Lung (tissue), 12 donors: ENCODE results near the gene GALNT9. TPM values are rescaled to one million over a fixed set of nuclear protein-coding genes. Genes with fewer than 3 reads are reported as not detected.

ENCODE experiments used
- ATAC-seq: fragments of 200-7000 bp; cut with Tn5 transposase; one replicate; pipeline ENCODE4 v1.9.1; 2020; ENCODE audit warnings: moderate number of reproducible peaks; ENCODE audit not compliant: insufficient read depth, low FRiP score
- DNase-seq, 3 donors: peaks; one replicate each; pipeline ENCODE4 v3.0.0-alpha.2; 2013 to 2017
- H3K27ac ChIP-seq, 2 donors: one replicate each; pipeline ENCODE4 v1.5.1; 2013; ENCODE audit warnings: mild to moderate bottlenecking in 2 of 2, moderate library complexity in 2 of 2, control low read depth in 1 of 2, inconsistent platforms in 1 of 2, low read depth in 1 of 2, low read length in 1 of 2
- H3K27me3 ChIP-seq, 3 donors: one replicate each; pipeline ENCODE4 v1.5.1; 2013; ENCODE audit warnings: low read length in 2 of 3; ENCODE audit not compliant: control insufficient read depth in 3 of 3, insufficient read depth in 3 of 3
- H3K36me3 ChIP-seq, 4 donors: one replicate each; pipeline ENCODE4 v1.5.1; 2013; ENCODE audit warnings: low read length in 4 of 4, mild to moderate bottlenecking in 1 of 4, moderate library complexity in 1 of 4; ENCODE audit not compliant: control insufficient read depth in 4 of 4, insufficient read depth in 4 of 4
- H3K4me1 ChIP-seq, 5 donors: one replicate each; pipeline ENCODE4 v1.5.1; 2013; ENCODE audit warnings: low read length in 5 of 5, mild to moderate bottlenecking in 2 of 5, moderate library complexity in 1 of 5; ENCODE audit not compliant: control insufficient read depth in 5 of 5, insufficient read depth in 5 of 5
- H3K4me3 ChIP-seq: one replicate; pipeline ENCODE4 v1.5.1; 2013; ENCODE audit warnings: mild to moderate bottlenecking, control low read depth, moderate library complexity
- H3K9ac ChIP-seq, 2 donors: one replicate each; pipeline ENCODE4 v1.5.1; 2013; ENCODE audit warnings: low read length in 2 of 2, control low read depth in 1 of 2; ENCODE audit not compliant: insufficient read depth in 1 of 2
- H3K9me3 ChIP-seq, 4 donors: one replicate each; pipeline ENCODE4 v1.5.1; 2013; ENCODE audit warnings: low read length in 3 of 4, mild to moderate bottlenecking in 1 of 4, moderate library complexity in 1 of 4; ENCODE audit not compliant: control insufficient read depth in 4 of 4, insufficient read depth in 3 of 4
- CTCF ChIP-seq: IDR thresholded peaks from 2 replicates; pipeline ENCODE4 v1.5.1; 2012; ENCODE audit warnings: mild to moderate bottlenecking; ENCODE audit errors: control extremely low read depth, extremely low read depth
- WGBS, 2 donors: extraction: QIAGEN DNeasy Blood & Tissue Kit; methylation state at CpG; one replicate each; pipeline ENCODE4 v1.1.7; 2013; 5-methylcytosine and 5-hydroxymethylcytosine counted together
- polyA plus RNA-seq, 2 donors: library from polyadenylated mRNA; stranded (reverse); fragments of 200-250 nt; gene quantifications; one replicate each; pipeline ENCODE4 v1.2.1, GENCODE V29; 2013
- total RNA-seq, 2 donors: library from RNA; depleted of rRNA in 1 of 2; stranded (reverse); fragments of >200 nt in 1 of 2; gene quantifications; one replicate each; pipeline ENCODE4 v1.2.1, GENCODE V29; 2014 to 2021
- donor health status: control.
- donor health status: control.
- donor health status: Bipolar disorder and iron deficiency.
- donor health status: healthy.
- donor health status: DM: yes; HTN: yes; CAD: no.

The GALNT9 gene
- total and polyA plus RNA-seq, 4 donors: 0.13 to 1.7 (median 0.79) TPM

DNA sequence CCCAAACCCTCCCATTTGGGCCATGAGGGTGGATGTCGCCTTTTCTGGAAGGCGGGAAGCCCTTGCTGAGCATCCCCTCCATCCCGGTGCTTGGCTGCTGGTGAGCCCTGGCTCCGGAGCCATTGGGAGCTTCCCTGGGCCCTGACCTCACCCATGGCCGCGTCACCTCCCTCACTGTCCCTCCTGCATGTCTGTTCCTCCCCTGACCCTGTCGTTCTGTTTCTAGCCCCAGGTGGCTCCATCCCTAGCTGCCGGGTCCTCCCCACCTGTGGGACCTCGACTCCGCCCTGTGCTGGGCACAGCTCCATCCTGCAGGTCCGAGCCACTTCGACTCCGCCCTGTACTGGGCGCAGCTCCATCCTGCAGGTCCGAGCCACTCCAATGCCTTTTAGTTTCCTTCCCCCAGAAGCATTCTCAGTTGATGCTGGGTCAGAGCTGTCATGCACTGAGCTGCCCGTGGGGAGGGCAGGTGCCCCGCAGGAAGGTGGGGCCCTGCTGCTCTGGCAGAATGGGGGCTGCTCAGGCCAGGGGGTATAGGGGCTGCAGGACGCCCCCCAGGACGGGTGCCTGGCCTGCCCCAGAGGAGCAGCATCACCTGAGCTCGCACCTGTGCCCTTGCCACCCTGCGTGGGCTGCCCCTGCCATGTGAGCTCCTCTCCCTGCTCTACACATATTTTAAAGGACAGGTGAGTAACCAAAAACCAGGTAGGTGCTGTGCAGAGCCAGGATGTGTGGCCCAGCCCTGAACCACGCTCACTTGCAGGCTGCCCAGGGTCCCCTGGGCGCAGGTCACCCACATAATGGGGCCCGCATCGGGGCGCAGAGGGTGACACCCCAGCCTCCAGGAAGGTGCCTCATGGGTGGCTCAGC, 166.1 kb downstream of the GALNT9 start:
- no peak overlapping the region for H3K4me3 ChIP-seq
- no peak overlapping the region for H3K27ac ChIP-seq
- DNase-seq (no peak), ATAC-seq (no peak)
- TF ChIP-seq CTCF: no peak
- H3K9ac ChIP-seq: no peak overlapping the region
- H3K4me1 ChIP-seq: peaks cover 0 to 9% (median 3%) of the 10 kb centered on the region in 5 donors
- peaks cover 0 to 2% (median 0%) of the 10 kb centered on the region in 4 donors for H3K9me3 ChIP-seq
- H3K27me3 ChIP-seq: peaks cover 0 to 12% (median 11%) of the 10 kb centered on the region in 3 donors
- peaks cover 0 to under 1% (median under 1%) of the 10 kb centered on the region in 4 donors for H3K36me3 ChIP-seq
- WGBS, 2 donors: 52 to 58% methylated on average over 25 to 26 of the region's 26 CpGs

DNA sequence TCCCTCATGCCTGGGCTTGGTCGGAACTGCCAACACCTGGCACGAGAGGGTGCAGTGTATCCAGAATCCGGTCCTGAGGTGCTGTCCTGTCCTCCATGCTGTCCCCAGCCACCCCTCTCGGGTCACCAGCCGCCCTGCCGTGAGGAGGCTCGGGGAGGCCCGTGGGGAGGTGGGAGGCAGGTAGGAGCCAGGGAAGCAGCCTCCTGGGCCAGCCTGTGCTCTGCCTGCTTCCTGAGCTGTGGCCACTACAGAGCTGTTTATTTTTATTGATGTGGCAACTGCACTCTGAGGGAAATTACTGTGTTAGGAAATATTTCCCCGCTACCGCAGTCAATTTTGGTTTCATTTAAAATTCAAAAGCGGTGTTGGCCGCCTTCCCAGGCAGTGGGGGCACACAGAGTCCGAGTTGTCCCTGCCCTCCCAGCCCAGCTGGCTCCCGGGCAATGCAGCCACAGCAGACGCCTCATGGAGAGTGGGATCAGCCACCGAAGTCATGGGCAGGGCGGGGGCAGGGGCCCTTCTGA, 166.8 kb downstream of the GALNT9 start:
- peaks cover 0 to 10% (median 3%) of the 10 kb centered on the region in 5 donors for H3K4me1 ChIP-seq
- peaks cover 0 to 12% (median 11%) of the 10 kb centered on the region in 3 donors for H3K27me3 ChIP-seq
- H3K27ac ChIP-seq: no peak overlapping the region
- ATAC-seq (peak; percentile 34), DNase-seq (peak; percentile 81 to 85 (median 82))
- H3K9ac ChIP-seq: no peak overlapping the region
- H3K4me3 ChIP-seq: no peak overlapping the region
- WGBS, 2 donors: 11 to 16% methylated on average over 17 of the region's 17 CpGs
- TF ChIP-seq CTCF: no peak
- peaks cover 0 to 6% (median 3%) of the 10 kb centered on the region in 4 donors for H3K9me3 ChIP-seq
- H3K36me3 ChIP-seq: peaks cover 0 to 8% (median 6%) of the 10 kb centered on the region in 4 donors

DNA sequence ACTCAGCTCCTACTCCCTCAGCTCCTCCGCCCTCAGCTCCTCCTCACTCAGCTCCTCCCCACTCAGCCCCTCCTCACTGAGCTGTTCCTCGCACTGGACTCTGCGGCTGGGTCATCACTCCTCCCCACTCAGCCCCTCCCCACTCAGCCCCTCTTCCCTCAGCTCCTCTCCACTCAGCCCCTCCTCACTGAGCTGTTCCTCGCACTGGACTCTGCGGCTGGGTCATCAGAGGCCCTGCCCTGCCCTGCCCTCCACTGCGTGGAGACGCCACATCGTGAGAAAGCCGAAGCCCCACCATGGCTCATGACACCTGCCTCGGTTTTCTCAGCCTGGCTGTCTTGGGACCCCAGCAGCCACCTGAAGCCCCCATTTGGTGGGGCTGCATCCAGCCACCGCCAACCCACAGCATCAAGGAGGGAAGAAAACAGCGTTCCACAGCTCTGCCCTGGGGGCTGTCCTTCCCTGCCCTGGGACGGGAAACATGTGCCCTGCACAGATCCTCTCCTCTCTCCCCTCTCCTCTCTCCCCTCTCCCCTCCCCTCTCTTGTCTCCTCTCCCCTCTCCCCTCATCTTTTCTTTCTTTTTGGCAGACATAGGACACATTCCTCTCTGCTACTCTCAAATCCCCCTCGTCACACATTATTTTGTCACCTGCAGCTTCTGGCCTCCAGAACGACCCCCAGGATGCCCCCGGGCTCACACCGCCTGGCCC, 167.4 kb downstream of the GALNT9 start:
- H3K9ac ChIP-seq: no peak overlapping the region
- no peak overlapping the region for H3K4me3 ChIP-seq
- no peak for ATAC-seq
- H3K36me3 ChIP-seq: peaks cover 0 to 14% (median 9%) of the 10 kb centered on the region in 4 donors
- no peak for TF ChIP-seq CTCF
- peak in 1 of 3 donors; percentile 34 for DNase-seq
- WGBS, 2 donors: 54 to 56% methylated on average over 16 to 17 of the region's 17 CpGs
- H3K4me1 ChIP-seq: peaks cover 0 to 14% (median 3%) of the 10 kb centered on the region in 5 donors
- peaks cover 0 to 13% (median 12%) of the 10 kb centered on the region in 3 donors for H3K27me3 ChIP-seq
- H3K9me3 ChIP-seq: peaks cover 0 to 7% (median 3%) of the 10 kb centered on the region in 4 donors
- H3K27ac ChIP-seq: no peak overlapping the region
